Esophagus squamous epithelium (tissue), 4 donors: ENCODE data around the gene MAU2.

Source experiments
- CTCF ChIP-seq, 6 experiments: fragments of 450-650 bp in 4 of 6; fragments of 200-600 bp in 2 of 6; sonication (generic) in 2 of 6; IDR thresholded peaks; one replicate each; pipeline ENCODE4 v1.5.1; 2016 to 2019; ENCODE audit warnings: antibody characterized with exemption in 6 of 6, mild to moderate bottlenecking in 4 of 6, moderate library complexity in 4 of 6
- POLR2A ChIP-seq, 4 donors: fragments of 450-650 bp; IDR thresholded peaks; one replicate each; pipeline ENCODE4 v1.6.1; 2017; ENCODE audit warnings: antibody characterized with exemption in 4 of 4, mild to moderate bottlenecking in 4 of 4, moderate library complexity in 3 of 4

DNA sequence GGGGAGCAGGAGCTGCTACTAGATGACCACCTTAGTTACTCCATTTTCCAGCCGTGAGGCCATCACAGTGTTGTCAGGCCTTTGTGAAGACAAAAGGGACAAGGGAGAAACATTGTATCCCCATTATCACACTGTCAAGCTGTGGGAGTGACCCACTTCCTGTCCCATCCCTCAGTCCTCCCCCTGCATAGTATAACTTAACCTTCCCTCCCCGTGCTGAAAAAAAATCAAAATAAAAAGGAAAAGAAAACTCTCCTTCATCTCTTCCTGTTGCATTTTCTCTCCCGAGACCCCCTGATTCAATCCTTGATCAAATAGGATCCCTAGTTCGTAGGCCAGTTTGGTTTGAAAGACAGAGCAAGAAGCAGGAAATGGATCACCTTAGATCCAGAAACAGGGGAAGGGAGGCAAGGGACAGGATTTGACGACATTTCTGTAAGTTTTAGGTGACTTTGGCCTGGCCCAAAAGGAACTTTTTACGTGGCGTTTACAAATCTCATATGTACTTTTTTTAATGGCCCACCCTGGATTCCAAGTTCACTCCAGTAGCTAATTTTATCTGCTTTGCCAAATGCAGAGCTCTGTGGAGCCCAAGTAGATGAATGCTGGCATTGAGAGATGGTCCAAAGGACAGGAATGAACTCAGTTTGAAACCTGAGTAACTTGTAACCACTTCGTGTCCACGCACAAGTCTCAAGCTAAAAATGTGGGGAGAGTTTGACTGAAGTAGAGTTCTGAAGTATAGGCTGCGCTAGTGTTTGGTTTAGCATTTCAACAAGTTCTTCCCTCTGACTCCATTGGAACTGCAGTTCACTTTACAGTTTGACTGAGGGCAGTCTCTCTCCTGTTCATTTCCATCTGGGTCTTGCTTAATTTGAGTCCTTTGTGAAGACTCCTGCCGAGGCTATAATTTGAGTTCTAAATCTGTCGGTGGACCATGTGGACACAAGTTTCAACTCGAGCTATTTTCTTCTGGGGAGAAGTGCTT lies 68.2 kb downstream of the MAU2 start:
- no peak for TF ChIP-seq CTCF (IDR thresholded peaks at IDR 0.05)
- no peak for TF ChIP-seq POLR2A (IDR thresholded peaks at IDR 0.05)
